Thymus (tissue), 11 donors: ENCODE data around the gene SH2D7. TPM values are rescaled to one million over a fixed set of nuclear protein-coding genes. Genes with fewer than 3 reads are reported as not detected.

Experiments
- DNase-seq, 9 donors: peaks; one replicate each; pipeline ENCODE4 v3.0.0-alpha.2; 2013; ENCODE audit warnings: low spot score in 9 of 9, low read depth in 6 of 9, missing footprints in 1 of 9
- H3K27ac ChIP-seq, 2 donors: one replicate each; pipeline ENCODE4 v1.5.1; 2013; ENCODE audit warnings: control low read depth in 1 of 2, low read depth in 1 of 2, low read length in 1 of 2, mild to moderate bottlenecking in 1 of 2, moderate library complexity in 1 of 2
- H3K27me3 ChIP-seq, 2 donors: one replicate each; pipeline ENCODE4 v1.5.1; 2013; ENCODE audit warnings: low read length in 1 of 2; ENCODE audit not compliant: control insufficient read depth in 2 of 2, insufficient read depth in 1 of 2
- H3K36me3 ChIP-seq, 2 donors: one replicate each; pipeline ENCODE4 v1.5.1; 2013; ENCODE audit warnings: low read length in 1 of 2, mild to moderate bottlenecking in 1 of 2, moderate library complexity in 1 of 2; ENCODE audit not compliant: control insufficient read depth in 2 of 2, insufficient read depth in 2 of 2
- H3K4me1 ChIP-seq, 2 donors: one replicate each; pipeline ENCODE4 v1.5.1; 2013; ENCODE audit warnings: low read length in 2 of 2; ENCODE audit not compliant: control insufficient read depth in 2 of 2, insufficient read depth in 2 of 2
- H3K4me3 ChIP-seq, 2 donors: one replicate each; pipeline ENCODE4 v1.5.1; 2013; ENCODE audit warnings: low read length in 2 of 2, control low read depth in 1 of 2, mild to moderate bottlenecking in 1 of 2
- H3K9me3 ChIP-seq, 2 donors: one replicate each; pipeline ENCODE4 v1.5.1; 2013; ENCODE audit warnings: low read length in 1 of 2, mild to moderate bottlenecking in 1 of 2; ENCODE audit not compliant: control insufficient read depth in 2 of 2, insufficient read depth in 1 of 2
- WGBS: extraction: QIAGEN DNeasy Blood & Tissue Kit; methylation state at CpG from one replicate; pipeline ENCODE4 v1.1.7; 2013; 5-methylcytosine and 5-hydroxymethylcytosine counted together
- polyA plus RNA-seq: library from polyadenylated mRNA; stranded (reverse); fragments of 200-250 nt; gene quantifications from one replicate; pipeline ENCODE4 v1.2.3, GENCODE V29; 2013
- total RNA-seq: library from RNA; stranded (reverse); fragments of 120-200 nt; gene quantifications from one replicate; pipeline ENCODE4 v1.2.4, GENCODE V29; 2013
- donor health status: healthy.

SH2D7 gene
- total and polyA plus RNA-seq, 2 donors = 0.05 TPM

DNA sequence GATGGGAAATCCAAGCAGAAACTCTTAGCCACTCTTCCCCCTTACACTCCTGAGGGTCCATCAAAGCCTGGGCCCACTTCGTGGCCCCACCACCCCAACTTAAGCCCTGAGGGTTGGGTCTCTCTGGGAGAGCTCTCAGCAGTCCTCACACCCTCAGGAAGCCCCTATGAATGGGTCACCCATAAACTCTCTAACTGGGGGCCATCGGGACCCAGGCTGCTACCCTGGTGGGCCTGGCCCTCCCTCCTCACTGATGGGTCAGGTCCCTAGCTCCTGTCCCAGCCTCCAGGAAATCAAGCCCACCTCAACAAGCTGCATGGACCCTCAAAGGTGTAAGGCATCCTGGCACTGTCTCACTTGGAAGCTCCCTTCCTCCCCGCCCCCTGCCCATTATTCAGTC lies 19.4 kb downstream of the SH2D7 start:
- peaks cover 0 to 13% of the 10 kb centered on the region in 2 donors for H3K4me1 ChIP-seq
- whole genome bisulfite sequencing = 99% methylated on average over 3 of the region's 3 CpGs
- H3K27me3 ChIP-seq = no peaks in the 10 kb centered on the region
- H3K27ac ChIP-seq = no peak overlapping the region
- no peak overlapping the region for H3K4me3 ChIP-seq
- DNase-seq = no peak
- peaks cover 14 to 25% of the 10 kb centered on the region in 2 donors for H3K36me3 ChIP-seq
- H3K9me3 ChIP-seq = no peaks in the 10 kb centered on the region

DNA sequence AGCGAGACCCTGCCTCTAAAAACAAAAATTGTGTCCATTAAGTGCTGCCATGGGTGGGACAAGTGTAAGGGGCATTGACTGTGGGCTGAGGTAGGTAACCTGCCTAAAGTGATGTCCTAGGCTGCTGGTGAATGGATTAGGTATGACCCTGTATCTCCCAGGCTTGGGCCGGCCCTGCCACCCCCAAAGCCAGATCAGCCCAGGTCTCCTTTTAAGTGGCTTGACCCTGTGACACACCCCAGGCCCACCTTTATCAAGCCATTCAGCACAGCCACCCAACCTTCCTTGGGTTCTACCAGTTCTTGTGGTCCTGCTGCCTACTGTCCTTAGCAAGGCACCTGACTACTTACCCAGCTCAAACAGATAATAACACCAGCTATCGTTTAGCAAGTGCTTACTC lies 20.2 kb downstream of the SH2D7 start:
- peaks cover 14 to 20% of the 10 kb centered on the region in 2 donors for H3K36me3 ChIP-seq
- no peak overlapping the region for H3K4me3 ChIP-seq
- peaks cover 0 to 13% of the 10 kb centered on the region in 2 donors for H3K4me1 ChIP-seq
- no peak overlapping the region for H3K27ac ChIP-seq
- DNase-seq = no peak
- 96% methylated on average over 3 of the region's 3 CpGs for WGBS
- no peaks in the 10 kb centered on the region for H3K9me3 ChIP-seq
- H3K27me3 ChIP-seq = no peaks in the 10 kb centered on the region

DNA sequence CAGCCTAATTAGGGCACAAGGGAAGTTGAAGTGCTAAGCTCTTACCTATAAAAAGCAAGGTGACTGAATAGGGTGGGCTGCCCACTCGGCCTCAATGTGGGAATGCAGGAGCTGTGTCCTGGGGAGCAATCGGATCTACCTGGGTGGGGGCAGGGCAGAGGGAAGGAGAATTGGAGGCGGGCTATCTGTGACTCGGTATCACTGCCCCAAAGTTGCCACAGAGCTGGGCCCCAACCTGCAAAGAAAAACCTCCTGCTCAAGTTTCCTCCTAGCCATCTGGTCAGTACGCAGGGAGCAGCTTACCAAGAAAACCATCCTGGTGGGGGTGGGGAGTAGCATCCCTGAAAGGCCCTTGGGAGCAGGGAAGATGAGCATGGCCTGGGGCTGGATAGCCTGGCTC lies 28.2 kb downstream of the SH2D7 start:
- peaks cover 0 to 6% of the 10 kb centered on the region in 2 donors for H3K4me1 ChIP-seq
- no peak overlapping the region for H3K4me3 ChIP-seq
- no peak for DNase-seq
- H3K9me3 ChIP-seq = no peaks in the 10 kb centered on the region
- no peak overlapping the region for H3K27ac ChIP-seq
- 95% methylated on average over 5 of the region's 5 CpGs for WGBS
- H3K36me3 ChIP-seq = peaks cover 33 to 36% of the 10 kb centered on the region in 2 donors
- no peaks in the 10 kb centered on the region for H3K27me3 ChIP-seq

DNA sequence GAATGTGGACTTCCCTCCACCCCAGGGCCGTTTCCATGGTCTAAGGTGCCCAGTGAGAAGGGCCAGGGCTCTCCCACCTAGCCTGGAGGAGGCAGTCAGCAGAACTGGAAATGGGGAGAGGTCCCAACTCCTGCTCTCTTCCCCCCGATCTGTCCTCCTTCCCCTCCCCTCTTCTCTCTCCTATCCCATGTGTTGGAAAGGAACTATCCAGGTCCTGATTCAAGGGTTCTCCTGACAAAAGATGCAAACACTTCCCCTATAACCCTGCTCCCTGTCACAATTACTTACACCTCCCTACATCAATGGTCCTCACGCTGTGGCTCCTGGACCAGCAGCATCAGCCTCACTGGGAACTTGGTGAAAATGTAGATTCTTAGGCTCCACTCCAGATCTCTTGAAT lies 32.9 kb downstream of the SH2D7 start:
- WGBS = 97% methylated on average over 3 of the region's 3 CpGs
- Histone ChIP-seq H3K27ac (no peak overlapping the region), H3K9me3 (no peaks in the 10 kb centered on the region), H3K4me3 (no peak overlapping the region), H3K27me3 (no peaks in the 10 kb centered on the region), H3K36me3 (peaks cover 33 to 36% of the 10 kb centered on the region in 2 donors), H3K4me1 (peaks cover 35 to 54% of the 10 kb centered on the region in 2 donors)
- no peak for DNase-seq

DNA sequence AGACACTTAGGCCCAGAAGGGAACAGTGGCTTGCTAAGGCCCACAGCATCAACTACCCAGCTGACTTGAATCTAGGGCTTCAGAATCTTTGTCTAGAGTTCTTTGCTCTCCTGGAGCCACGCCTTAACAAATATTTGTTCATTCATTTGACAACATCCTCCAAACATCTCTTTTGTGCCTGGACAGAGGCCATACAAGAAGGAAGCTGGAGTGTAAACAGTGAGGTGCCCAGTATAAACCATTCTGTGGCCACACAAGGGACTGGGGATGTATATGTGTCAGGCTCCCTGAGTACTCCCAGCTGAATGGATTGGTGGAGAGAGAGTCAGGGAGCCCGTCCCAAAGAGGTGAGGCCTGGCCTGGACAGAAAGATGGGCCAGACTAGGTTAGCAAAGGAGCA lies 35.5 kb downstream of the SH2D7 start:
- peaks cover 10 to 15% of the 10 kb centered on the region in 2 donors for H3K36me3 ChIP-seq

DNA sequence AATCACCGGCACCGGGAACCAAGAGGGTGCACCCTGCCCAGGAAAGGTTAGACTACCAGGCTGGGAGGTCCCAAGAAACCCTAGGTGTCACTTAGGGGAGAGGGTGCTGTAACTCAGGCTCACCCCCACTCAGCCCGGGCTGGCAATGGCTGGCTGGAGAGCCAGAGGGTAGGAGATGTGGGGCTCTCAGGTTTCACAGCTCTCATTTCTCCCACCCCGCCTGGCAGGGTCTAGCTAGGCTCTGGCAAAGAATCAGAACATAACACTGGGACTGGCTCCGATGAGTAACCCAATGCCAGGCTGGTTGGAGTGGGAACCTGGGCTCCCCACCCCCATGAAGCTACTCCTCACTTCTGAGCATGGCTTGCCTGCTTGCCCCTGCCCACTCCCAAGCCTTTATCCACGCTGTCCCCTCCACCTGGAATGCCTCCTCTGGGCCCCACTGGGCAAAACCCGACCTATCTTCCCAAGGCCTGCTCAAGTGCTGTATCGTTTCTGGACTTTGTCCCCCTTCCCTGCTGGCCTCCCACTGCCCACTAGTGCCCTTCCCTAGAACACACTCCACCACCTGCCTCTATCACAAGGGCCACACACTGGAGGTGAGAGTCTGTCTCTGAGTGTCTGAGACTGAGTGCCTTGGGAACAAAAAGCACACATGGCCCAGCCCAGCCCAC lies 36.9 kb downstream of the SH2D7 start:
- H3K36me3 ChIP-seq = peaks cover 2 to 4% of the 10 kb centered on the region in 2 donors
- WGBS = 92% methylated on average over 8 of the region's 8 CpGs
- H3K4me1 ChIP-seq = peaks cover 44 to 76% of the 10 kb centered on the region in 2 donors
- H3K27me3 ChIP-seq = no peaks in the 10 kb centered on the region
- no peak for DNase-seq
- peak overlapping the region; percentile 64 to 88 for H3K27ac ChIP-seq
- H3K9me3 ChIP-seq = no peaks in the 10 kb centered on the region
- H3K4me3 ChIP-seq = peak overlapping the region in 1 of 2 donors; percentile 29

More for the DNA sequence above, 35.5 kb downstream of the SH2D7 start:
- no peak for DNase-seq
- H3K9me3 ChIP-seq = no peaks in the 10 kb centered on the region
- peak overlapping the region; percentile 12 to 33 for H3K27ac ChIP-seq
- H3K4me1 ChIP-seq = peaks cover 44 to 70% of the 10 kb centered on the region in 2 donors
- H3K4me3 ChIP-seq = no peak overlapping the region
- H3K27me3 ChIP-seq = no peaks in the 10 kb centered on the region
- 98% methylated on average over 2 of the region's 2 CpGs for WGBS

DNA sequence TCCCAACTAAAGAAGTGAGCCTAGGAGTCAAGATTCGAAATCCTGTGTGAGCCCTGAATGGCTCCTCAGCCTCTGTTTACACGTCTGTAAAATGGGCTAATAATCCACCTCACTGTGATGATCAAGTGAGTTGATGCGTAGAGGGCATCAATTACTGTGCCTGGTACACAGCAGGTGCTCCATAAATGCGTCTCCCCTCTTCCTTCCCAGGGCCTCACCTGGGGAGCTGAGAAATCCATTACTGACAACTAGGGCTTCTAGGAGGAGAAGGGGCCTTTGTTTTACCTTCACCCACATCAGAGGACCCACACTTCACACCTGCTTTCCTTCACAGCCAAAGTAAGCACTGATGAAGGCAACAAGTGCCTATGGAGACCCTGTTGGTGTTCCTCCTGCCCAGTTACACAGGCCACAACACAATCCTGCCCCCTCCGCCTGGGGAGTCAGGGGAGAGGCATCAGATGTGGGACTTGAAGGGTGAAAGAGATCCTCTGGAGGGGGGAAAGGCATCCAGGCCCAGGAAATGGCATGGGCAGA lies 37.5 kb downstream of the SH2D7 start:
- whole genome bisulfite sequencing = 69% methylated on average over 5 of the region's 5 CpGs
- DNase-seq = peak in 6 of 9 donors; percentile 60 to 87 (median 65)

DNA sequence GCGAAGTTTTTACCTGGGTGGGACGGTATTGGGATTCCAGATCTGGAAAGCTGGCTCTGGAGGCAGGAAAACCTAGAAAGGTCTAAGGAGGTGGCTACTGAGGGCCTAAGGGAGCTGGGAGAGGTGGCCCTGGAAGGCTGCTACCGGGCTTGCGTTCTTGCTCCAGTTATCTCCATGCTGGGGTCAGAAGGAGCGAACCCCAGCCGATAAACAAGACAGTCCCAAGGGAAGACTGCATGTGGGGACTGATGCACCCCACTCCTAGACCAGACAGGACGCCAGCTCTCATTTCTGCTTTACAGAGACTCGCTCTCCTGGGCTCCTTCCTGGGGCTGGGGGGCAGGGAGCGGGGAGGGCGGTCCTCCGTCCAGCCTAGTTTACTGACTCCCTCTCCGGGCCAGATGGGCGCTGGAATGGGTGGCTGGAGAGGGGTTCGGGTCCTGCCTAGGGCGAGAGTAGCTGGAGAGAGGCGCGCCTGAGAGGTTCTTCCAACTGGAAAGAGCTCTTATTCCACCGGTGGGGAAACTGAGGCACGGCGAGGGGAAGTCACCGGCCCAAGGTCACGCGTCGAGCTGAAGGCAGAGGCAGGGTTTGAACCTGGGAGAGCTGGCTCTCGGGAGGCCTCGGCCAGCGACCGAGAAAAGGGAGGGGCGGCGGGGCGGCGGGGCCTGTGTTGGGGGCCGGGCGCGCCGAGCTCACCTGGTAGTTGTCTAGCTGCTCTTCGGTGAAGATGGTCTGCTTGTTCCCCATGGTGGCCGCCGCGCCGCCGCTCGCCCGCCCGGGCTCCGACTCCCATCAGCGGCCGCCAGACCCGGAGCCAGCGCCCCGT lies 38.3 kb downstream of the SH2D7 start:
- H3K27me3 ChIP-seq = no peaks in the 10 kb centered on the region
- WGBS = 42% methylated on average over 51 of the region's 51 CpGs
- H3K27ac ChIP-seq = peak overlapping the region; percentile 88 to 93
- no peaks in the 10 kb centered on the region for H3K9me3 ChIP-seq
- DNase-seq = peak in 2 of 9 donors; percentile 13 to 61
- no peaks in the 10 kb centered on the region for H3K36me3 ChIP-seq
- H3K4me3 ChIP-seq = peak overlapping the region; percentile 67 to 69
- peaks cover 43 to 72% of the 10 kb centered on the region in 2 donors for H3K4me1 ChIP-seq

More for the DNA sequence above, 37.5 kb downstream of the SH2D7 start:
- H3K4me3 ChIP-seq = peak overlapping the region; percentile 67 to 69
- H3K36me3 ChIP-seq = no peaks in the 10 kb centered on the region
- peaks cover 44 to 76% of the 10 kb centered on the region in 2 donors for H3K4me1 ChIP-seq
- H3K9me3 ChIP-seq = no peaks in the 10 kb centered on the region
- H3K27ac ChIP-seq = peak overlapping the region; percentile 76 to 88
- H3K27me3 ChIP-seq = no peaks in the 10 kb centered on the region
